OCI-LY7 (cell line): ENCODE data around the gene TNFRSF1B. TPM values are rescaled to one million over a fixed set of nuclear protein-coding genes. Genes with fewer than 3 reads are reported as not detected.
"Not testable (repeated sequence)": the region's sequence is repeated elsewhere in the genome, so short reads cannot be mapped to it uniquely, and the experiment has no call there.

Experiments
- BruUV-seq: library from RNA; stranded (reverse); fragments of 400-500 nt; replicated peaks from 2 replicates; lab custom pipeline; 2021; lab: Mats Ljungman, UMichigan
- CTCF ChIA-PET: fragments of 300-600 bp; sonication (Branson Sonifier 250); formaldehyde crosslinking; loops from one replicate; lab custom pipeline; 2022; ENCODE audit warnings: antibody characterized with exemption; ENCODE audit not compliant: unreplicated experiment; lab: Charles Lee
- POLR2A ChIA-PET: fragments of 300-600 bp; sonication (Branson Sonifier 250); formaldehyde crosslinking; loops from one replicate; lab custom pipeline; 2022; ENCODE audit warnings: antibody characterized with exemption; lab: Charles Lee
- DNase-seq: peaks from one replicate; pipeline ENCODE4 v3.0.0-alpha.2; 2015; ENCODE audit warnings: low spot score
- H2AFZ ChIP-seq: fragments of 200-600 bp; sonication (generic), shearing (Covaris generic); 2 replicates; pipeline ENCODE4 v1.6.1; 2014; ENCODE audit warnings: mild to moderate bottlenecking, antibody characterized with exemption, low read length, moderate library complexity
- H3K27ac ChIP-seq: fragments of 200-600 bp; sonication (generic); 2 replicates; pipeline ENCODE4 v1.5.1; 2014; ENCODE audit warnings: mixed run types, low read depth, mild to moderate bottlenecking, moderate library complexity, low read length, inconsistent platforms; ENCODE audit not compliant: poor library complexity, severe bottlenecking
- H3K36me3 ChIP-seq: fragments of 200-600 bp; sonication (generic); 2 replicates; pipeline ENCODE4 v1.6.1; 2014; ENCODE audit warnings: mild to moderate bottlenecking, antibody characterized with exemption, low read length, moderate library complexity, mixed read lengths; ENCODE audit not compliant: insufficient read depth
- H3K4me1 ChIP-seq: fragments of 200-600 bp; sonication (generic); 2 replicates; pipeline ENCODE4 v1.5.1; 2014; ENCODE audit warnings: mild to moderate bottlenecking, low read length; ENCODE audit not compliant: insufficient read depth, poor library complexity, severe bottlenecking
- H3K4me2 ChIP-seq: fragments of 200-600 bp; sonication (generic); 2 replicates; pipeline ENCODE4 v1.6.1; 2014; ENCODE audit warnings: mild to moderate bottlenecking, low read length
- H3K4me3 ChIP-seq: fragments of 200-600 bp; sonication (generic); 2 replicates; pipeline ENCODE4 v1.5.1; 2014; ENCODE audit warnings: mild to moderate bottlenecking, low read depth, low read length; ENCODE audit not compliant: poor library complexity, severe bottlenecking
- H3K79me2 ChIP-seq: fragments of 200-600 bp; sonication (generic); 2 replicates; pipeline ENCODE4 v1.6.1; 2016; ENCODE audit warnings: low read depth, mild to moderate bottlenecking, low read length, moderate library complexity, mixed read lengths; ENCODE audit not compliant: insufficient read depth
- H3K9me2 ChIP-seq: fragments of 200-600 bp; sonication (generic); 2 replicates; pipeline ENCODE4 v1.6.1; 2016; ENCODE audit warnings: mild to moderate bottlenecking, low read length, mixed read lengths; ENCODE audit not compliant: insufficient read depth
- H3K9me3 ChIP-seq: fragments of 200-600 bp; sonication (generic); 2 replicates; pipeline ENCODE4 v1.6.1; 2014; ENCODE audit warnings: mild to moderate bottlenecking, mixed run types, low read length, mixed read lengths
- H4K20me1 ChIP-seq: fragments of 200-600 bp; sonication (generic); 2 replicates; pipeline ENCODE4 v1.6.1; 2014; ENCODE audit warnings: mild to moderate bottlenecking, antibody characterized with exemption, low read length, moderate library complexity, mixed read lengths; ENCODE audit not compliant: insufficient read depth
- EZH2phosphoT487 ChIP-seq: fragments of 200-600 bp; sonication (generic); IDR thresholded peaks from 2 replicates; pipeline ENCODE4 v1.6.1; 2018; ENCODE audit warnings: low read depth, borderline replicate concordance, mild to moderate bottlenecking, mixed run types, antibody characterized with exemption, low read length, moderate library complexity, mixed read lengths
- intact Hi-C: fragments of 100-400 bp; cut with micrococcal nuclease; formaldehyde crosslinking; loops from one replicate; pipeline ENCODE4 v1.10.0; 2022; ENCODE audit not compliant: unreplicated experiment
- total RNA-seq, 2 experiments: library from RNA; depleted of rRNA in 1 of 2; stranded (reverse); fragments of >200 nt in 1 of 2; shearing (Covaris generic) in 1 of 2; gene quantifications; 2 replicates each; pipeline ENCODE4 v1.2.3, GENCODE V29; 2014 to 2022
- TF ChIP-seq, protein P1 (sequence below): fragments of 200-600 bp; sonication (generic); conservative IDR thresholded peaks from 2 replicates; pipeline ENCODE4 v1.5.1; 2014; ENCODE audit warnings: mild to moderate bottlenecking, antibody characterized with exemption, low read length, moderate library complexity, mixed read lengths

TNFRSF1B gene
- total RNA-seq, 2 experiments from 2014 or later: not detected

DNA sequence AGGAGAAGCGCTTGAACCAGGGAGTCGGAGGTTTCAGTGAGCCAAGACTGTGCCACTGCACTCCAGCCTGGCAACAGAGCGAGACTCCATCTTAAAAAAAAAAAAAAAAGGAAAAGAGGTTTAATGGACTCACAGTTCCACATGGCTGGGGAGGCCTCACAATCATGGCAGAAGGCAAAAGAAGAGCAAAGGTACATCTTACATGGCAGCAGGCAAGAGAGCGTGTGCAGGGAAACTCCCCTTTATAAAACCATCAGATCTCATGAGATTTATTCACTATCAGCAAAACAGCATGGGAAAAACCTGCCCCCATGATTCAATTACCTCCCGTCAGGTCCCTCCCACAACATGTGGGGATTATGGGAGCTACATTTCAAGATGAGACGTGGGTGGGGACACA is 57.3 kb downstream of the TNFRSF1B start:
- H3K27ac ChIP-seq, H3K79me2 ChIP-seq, H3K9me2 ChIP-seq, H4K20me1 ChIP-seq, BruUV-seq, H2AFZ ChIP-seq, DNase-seq, H3K4me2 ChIP-seq, H3K36me3 ChIP-seq, H3K4me1 ChIP-seq, intact Hi-C loops, CTCF ChIA-PET, H3K9me3 ChIP-seq, H3K4me3 ChIP-seq: not testable (repeated sequence)
- POLR2A ChIA-PET: interaction anchor here (0.7 kb wide), 1 partner anchor 34 kb away, joined by 4 read pairs; no protein-coding TSS in a partner anchor

DNA sequence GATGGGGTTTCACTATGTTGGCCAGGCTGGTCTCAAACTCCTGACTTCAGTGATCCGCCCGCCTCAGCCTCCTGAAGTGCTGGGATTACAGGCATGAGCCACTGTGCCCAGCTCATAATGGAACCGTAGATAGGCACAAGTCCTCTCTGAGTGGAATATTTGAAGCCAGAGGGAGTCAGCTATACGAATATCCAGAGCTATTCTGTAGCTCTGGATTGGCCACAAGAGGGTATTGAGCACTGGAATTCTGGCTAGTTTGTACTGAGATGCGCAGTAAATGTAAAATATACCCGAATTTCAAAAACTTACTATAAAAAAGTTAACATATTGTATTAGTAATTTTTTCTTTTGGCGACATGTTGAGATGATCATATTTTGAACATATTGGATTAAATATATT is 62.2 kb downstream of the TNFRSF1B start:
- no peak overlapping the region for H3K27ac ChIP-seq
- ChIA-PET POLR2A (no interaction called here), CTCF (interaction anchor here (1.0 kb wide), 1 partner anchor 104 kb away, joined by 3 read pairs; no protein-coding TSS in a partner anchor)
- no peaks in the 10 kb centered on the region for H3K9me3 ChIP-seq
- H3K4me2 ChIP-seq: no peak overlapping the region
- no peaks in the 10 kb centered on the region for H3K36me3 ChIP-seq
- peaks cover 13% of the 10 kb centered on the region; the same call in 1 of the 2 replicates for H3K79me2 ChIP-seq
- intact Hi-C loops: no loop called here
- H2AFZ ChIP-seq: no peak overlapping the region
- TF ChIP-seq, protein P1, sequence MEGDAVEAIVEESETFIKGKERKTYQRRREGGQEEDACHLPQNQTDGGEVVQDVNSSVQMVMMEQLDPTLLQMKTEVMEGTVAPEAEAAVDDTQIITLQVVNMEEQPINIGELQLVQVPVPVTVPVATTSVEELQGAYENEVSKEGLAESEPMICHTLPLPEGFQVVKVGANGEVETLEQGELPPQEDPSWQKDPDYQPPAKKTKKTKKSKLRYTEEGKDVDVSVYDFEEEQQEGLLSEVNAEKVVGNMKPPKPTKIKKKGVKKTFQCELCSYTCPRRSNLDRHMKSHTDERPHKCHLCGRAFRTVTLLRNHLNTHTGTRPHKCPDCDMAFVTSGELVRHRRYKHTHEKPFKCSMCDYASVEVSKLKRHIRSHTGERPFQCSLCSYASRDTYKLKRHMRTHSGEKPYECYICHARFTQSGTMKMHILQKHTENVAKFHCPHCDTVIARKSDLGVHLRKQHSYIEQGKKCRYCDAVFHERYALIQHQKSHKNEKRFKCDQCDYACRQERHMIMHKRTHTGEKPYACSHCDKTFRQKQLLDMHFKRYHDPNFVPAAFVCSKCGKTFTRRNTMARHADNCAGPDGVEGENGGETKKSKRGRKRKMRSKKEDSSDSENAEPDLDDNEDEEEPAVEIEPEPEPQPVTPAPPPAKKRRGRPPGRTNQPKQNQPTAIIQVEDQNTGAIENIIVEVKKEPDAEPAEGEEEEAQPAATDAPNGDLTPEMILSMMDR: no peak
- no peak for TF ChIP-seq EZH2phosphoT487
- peaks cover 7% of the 10 kb centered on the region for H3K4me1 ChIP-seq
- H3K4me3 ChIP-seq: no peak overlapping the region
- BruUV-seq: no TSS peak
- no peaks in the 10 kb centered on the region for H3K9me2 ChIP-seq
- no peaks in the 10 kb centered on the region for H4K20me1 ChIP-seq
- no peak for DNase-seq

DNA sequence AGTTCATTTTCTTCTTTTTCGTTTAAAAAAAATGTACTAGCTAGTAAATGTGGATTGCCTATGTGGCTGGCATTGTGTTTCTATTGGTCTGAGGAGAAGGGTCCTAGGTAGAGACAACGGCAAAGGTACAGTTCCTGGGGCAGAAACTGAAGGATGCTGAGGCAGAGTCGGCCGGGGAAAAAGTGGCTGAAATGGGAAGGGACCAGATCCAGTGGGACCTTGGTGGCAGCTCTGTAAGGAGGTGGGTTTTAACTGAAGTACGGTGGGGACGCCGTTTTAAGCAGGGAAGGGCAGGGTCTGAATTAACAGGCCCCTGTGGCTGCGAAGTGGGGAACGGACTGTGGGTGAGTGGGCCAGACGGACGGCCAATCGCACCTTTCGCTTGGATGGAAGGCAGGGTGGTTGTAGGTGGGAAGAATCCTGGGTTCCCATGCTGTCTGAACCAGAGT is 62.6 kb downstream of the TNFRSF1B start:
- Histone ChIP-seq H3K4me2 (no peak overlapping the region), H3K36me3 (no peaks in the 10 kb centered on the region), H3K79me2 (peaks cover 13% of the 10 kb centered on the region; the same call in 1 of the 2 replicates), H3K4me1 (peaks cover 7% of the 10 kb centered on the region), H4K20me1 (no peaks in the 10 kb centered on the region), H3K9me3 (no peaks in the 10 kb centered on the region), H3K9me2 (no peaks in the 10 kb centered on the region), H3K4me3 (peak overlapping the region; percentile 100), H2AFZ (no peak overlapping the region), H3K27ac (no peak overlapping the region)
- ChIA-PET POLR2A (no interaction called here), CTCF (interaction anchor here (1.0 kb wide), 1 partner anchor 104 kb away, joined by 3 read pairs; no protein-coding TSS in a partner anchor)
- TF ChIP-seq, protein P1: no peak
- no peak for TF ChIP-seq EZH2phosphoT487
- DNase-seq: no peak
- no TSS peak for BruUV-seq
- intact Hi-C loops: no loop called here
